Measurements from ENCODE around the gene LRFN2.

Gene LRFN2

GRCh38 chr6:40543146-40543545 is 44.0 kb downstream of the LRFN2 start:
- Histone ChIP-seq H3K27me3 (ENCODE audit: insufficient read depth, low read length) (no peaks in the 10 kb centered on the region), H3K9me3 (ENCODE audit: insufficient read depth, low read depth, low read length) (no peaks in the 10 kb centered on the region), H3K9ac (ENCODE audit: low read depth, low read length) (no peak overlapping the region), H3K4me1 (ENCODE audit: insufficient read depth, low read length) (peaks cover 23% of the 10 kb centered on the region), H3K4me3 (ENCODE audit: low read length) (no peak overlapping the region), H3K36me3 (ENCODE audit: insufficient read depth, low read length) (no peaks in the 10 kb centered on the region), H3K27ac (ENCODE audit: low read depth, low read length) (no peak overlapping the region)
- 82% methylated on average over 5 of the region's 5 CpGs for WGBS

DNA sequence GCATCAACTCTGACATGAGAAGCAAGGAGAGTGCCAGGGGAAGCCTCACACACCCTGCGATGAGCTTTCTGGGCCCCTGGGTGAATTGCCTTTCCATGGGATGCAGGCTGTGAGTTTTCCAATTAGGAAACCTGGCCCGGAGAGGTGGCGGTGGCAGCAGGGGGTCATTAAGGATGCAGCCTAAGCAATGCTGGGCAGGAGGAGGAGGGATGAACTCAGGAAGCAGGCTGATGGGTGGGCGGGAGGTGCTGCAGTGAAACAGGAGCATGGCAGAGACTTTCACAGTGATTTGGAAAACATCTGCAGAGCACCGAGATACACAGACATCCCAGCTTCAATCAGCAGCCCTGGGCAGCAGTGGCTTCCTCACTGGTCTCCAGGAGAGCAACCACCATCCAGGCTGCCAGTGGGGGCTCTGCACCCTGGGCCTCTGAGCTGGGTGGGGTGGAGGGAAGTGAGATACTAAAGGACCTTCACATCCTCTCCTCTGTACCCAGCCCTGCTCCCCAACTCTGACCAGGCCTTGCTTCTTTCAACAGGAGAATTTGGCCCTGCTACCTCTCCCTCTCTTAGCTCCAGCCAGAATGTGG is 44.9 kb downstream of the LRFN2 start:
- Histone ChIP-seq H3K4me1 (ENCODE audit: insufficient read depth, low read length) (peaks cover 27% of the 10 kb centered on the region), H3K9me3 (ENCODE audit: insufficient read depth, low read depth, low read length) (no peaks in the 10 kb centered on the region), H3K27me3 (ENCODE audit: insufficient read depth, low read length) (no peaks in the 10 kb centered on the region), H3K4me3 (ENCODE audit: low read length) (no peak overlapping the region), H3K27ac (ENCODE audit: low read depth, low read length) (no peak overlapping the region), H3K9ac (ENCODE audit: low read depth, low read length) (no peak overlapping the region), H3K36me3 (ENCODE audit: insufficient read depth, low read length) (no peaks in the 10 kb centered on the region)
- WGBS = 29% methylated on average over 5 of the region's 5 CpGs

DNA sequence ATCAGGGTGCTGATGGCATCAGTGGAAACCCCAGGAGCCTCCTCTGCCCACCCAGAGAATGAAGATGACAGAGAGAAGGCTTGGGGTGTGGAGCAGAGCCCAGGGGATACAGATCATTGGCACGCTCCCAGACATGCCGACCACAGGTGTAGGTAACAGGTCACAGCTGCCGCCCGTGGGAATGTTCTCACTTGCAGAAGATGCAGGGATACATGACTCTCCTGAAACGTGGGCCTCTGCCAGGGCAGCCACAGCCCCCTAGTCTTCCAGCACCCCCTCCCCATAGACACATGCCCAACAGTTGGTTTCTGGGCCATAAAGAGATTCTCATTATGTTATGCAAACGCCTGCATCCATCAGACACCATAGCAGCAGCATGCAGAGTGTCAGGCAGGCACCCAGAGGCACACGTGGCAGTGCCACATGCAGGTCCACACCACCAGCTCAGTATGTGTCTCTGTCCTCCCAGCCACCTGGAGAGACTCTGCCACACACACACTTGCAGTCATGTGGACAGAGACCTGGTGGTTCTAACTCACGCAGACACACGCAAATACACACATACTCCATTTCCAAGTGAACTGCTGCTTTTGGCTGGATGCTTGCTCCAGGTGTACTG is 45.5 kb downstream of the LRFN2 start:
- no peaks in the 10 kb centered on the region for H3K27me3 ChIP-seq (ENCODE audit: insufficient read depth, low read length)
- WGBS = 82% methylated on average over 9 of the region's 9 CpGs
- H3K9me3 ChIP-seq (ENCODE audit: insufficient read depth, low read depth, low read length) = no peaks in the 10 kb centered on the region

DNA sequence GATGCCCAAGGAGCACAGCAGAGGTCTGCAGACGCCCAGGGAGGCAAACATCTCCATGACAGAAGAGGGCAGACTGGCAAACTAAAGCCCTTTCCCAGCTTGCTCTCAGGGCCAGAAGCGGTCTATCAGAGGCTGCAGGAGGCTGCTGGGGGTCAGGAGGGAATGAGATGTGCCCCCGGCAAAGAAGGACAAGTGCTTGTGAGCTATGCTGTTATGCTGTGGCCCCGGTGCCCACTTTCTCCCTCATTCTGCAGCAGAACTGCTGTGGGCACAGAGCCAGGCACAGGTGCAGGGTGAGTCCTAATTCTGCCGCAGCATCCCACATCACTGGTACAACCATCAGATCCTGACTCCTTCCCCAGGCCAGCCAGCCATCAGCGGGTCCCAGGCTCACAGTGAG is 46.4 kb downstream of the LRFN2 start:
- no peaks in the 10 kb centered on the region for H3K27me3 ChIP-seq (ENCODE audit: insufficient read depth, low read length)

More for the DNA sequence above, 45.5 kb downstream of the LRFN2 start:
- Histone ChIP-seq H3K4me3 (ENCODE audit: low read length) (no peak overlapping the region), H3K36me3 (ENCODE audit: insufficient read depth, low read length) (no peaks in the 10 kb centered on the region), H3K9ac (ENCODE audit: low read depth, low read length) (no peak overlapping the region), H3K27ac (ENCODE audit: low read depth, low read length) (no peak overlapping the region), H3K4me1 (ENCODE audit: insufficient read depth, low read length) (peaks cover 27% of the 10 kb centered on the region)

GRCh38 chr6:40539853-40540252 is 47.3 kb downstream of the LRFN2 start:
- Histone ChIP-seq H3K9me3 (ENCODE audit: insufficient read depth, low read depth, low read length) (no peaks in the 10 kb centered on the region), H3K9ac (ENCODE audit: low read depth, low read length) (no peak overlapping the region), H3K27ac (ENCODE audit: low read depth, low read length) (no peak overlapping the region), H3K4me3 (ENCODE audit: low read length) (no peak overlapping the region), H3K27me3 (ENCODE audit: insufficient read depth, low read length) (no peaks in the 10 kb centered on the region), H3K36me3 (ENCODE audit: insufficient read depth, low read length) (no peaks in the 10 kb centered on the region), H3K4me1 (ENCODE audit: insufficient read depth, low read length) (peaks cover 15% of the 10 kb centered on the region)
- WGBS = 96% methylated on average over 7 of the region's 7 CpGs

More for the DNA sequence above, 46.4 kb downstream of the LRFN2 start:
- Histone ChIP-seq H3K9ac (ENCODE audit: low read depth, low read length) (no peak overlapping the region), H3K36me3 (ENCODE audit: insufficient read depth, low read length) (no peaks in the 10 kb centered on the region), H3K9me3 (ENCODE audit: insufficient read depth, low read depth, low read length) (no peaks in the 10 kb centered on the region), H3K4me1 (ENCODE audit: insufficient read depth, low read length) (peaks cover 21% of the 10 kb centered on the region), H3K4me3 (ENCODE audit: low read length) (no peak overlapping the region), H3K27ac (ENCODE audit: low read depth, low read length) (no peak overlapping the region)
- 90% methylated on average over 6 of the region's 6 CpGs for WGBS

GRCh38 chr6:40538556-40538955 is 48.6 kb downstream of the LRFN2 start:
- peaks cover 15% of the 10 kb centered on the region for H3K4me1 ChIP-seq (ENCODE audit: insufficient read depth, low read length)
- no peaks in the 10 kb centered on the region for H3K36me3 ChIP-seq (ENCODE audit: insufficient read depth, low read length)
- no peak overlapping the region for H3K4me3 ChIP-seq (ENCODE audit: low read length)
- no peak overlapping the region for H3K27ac ChIP-seq (ENCODE audit: low read depth, low read length)
- no peak overlapping the region for H3K9ac ChIP-seq (ENCODE audit: low read depth, low read length)
- no peaks in the 10 kb centered on the region for H3K27me3 ChIP-seq (ENCODE audit: insufficient read depth, low read length)
- 93% methylated on average over 9 of the region's 9 CpGs for WGBS
- H3K9me3 ChIP-seq (ENCODE audit: insufficient read depth, low read depth, low read length) = no peaks in the 10 kb centered on the region

GRCh38 chr6:40537446-40537845 is 49.7 kb downstream of the LRFN2 start:
- H3K4me1 ChIP-seq (ENCODE audit: insufficient read depth, low read length) = peaks cover 11% of the 10 kb centered on the region
- H3K4me3 ChIP-seq (ENCODE audit: low read length) = no peak overlapping the region
- no peaks in the 10 kb centered on the region for H3K27me3 ChIP-seq (ENCODE audit: insufficient read depth, low read length)
- H3K9ac ChIP-seq (ENCODE audit: low read depth, low read length) = no peak overlapping the region
- no peaks in the 10 kb centered on the region for H3K9me3 ChIP-seq (ENCODE audit: insufficient read depth, low read depth, low read length)
- H3K36me3 ChIP-seq (ENCODE audit: insufficient read depth, low read length) = no peaks in the 10 kb centered on the region
- no peak overlapping the region for H3K27ac ChIP-seq (ENCODE audit: low read depth, low read length)
- 94% methylated on average over 5 of the region's 5 CpGs for WGBS

DNA sequence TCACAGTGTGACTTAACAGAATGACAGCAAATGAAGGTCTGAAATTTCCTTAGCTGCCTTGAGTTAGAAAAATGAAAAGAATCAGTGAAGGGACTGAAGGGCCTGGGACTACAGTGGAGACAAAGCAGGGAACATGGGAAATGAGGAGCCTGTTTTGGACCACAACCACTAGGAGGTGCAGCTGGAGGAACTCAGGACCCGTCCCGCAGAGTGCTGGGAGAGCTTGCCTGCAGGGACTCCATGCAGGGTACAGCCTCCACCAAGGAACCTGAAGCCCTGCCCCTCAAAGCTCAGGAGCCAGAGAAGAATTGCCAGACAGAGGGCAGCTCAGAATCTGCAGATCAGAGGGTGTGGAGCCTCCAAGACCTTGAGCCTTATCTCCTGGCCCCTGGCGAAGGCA is 50.7 kb downstream of the LRFN2 start:
- no peaks in the 10 kb centered on the region for H3K36me3 ChIP-seq (ENCODE audit: insufficient read depth, low read length)
- no peaks in the 10 kb centered on the region for H3K9me3 ChIP-seq (ENCODE audit: insufficient read depth, low read depth, low read length)
- H3K27ac ChIP-seq (ENCODE audit: low read depth, low read length) = no peak overlapping the region
- WGBS = 45% methylated on average over 3 of the region's 3 CpGs
- no peaks in the 10 kb centered on the region for H3K27me3 ChIP-seq (ENCODE audit: insufficient read depth, low read length)
- H3K4me3 ChIP-seq (ENCODE audit: low read length) = no peak overlapping the region
- peaks cover 4% of the 10 kb centered on the region; the same call in 1 of the 2 replicates for H3K4me1 ChIP-seq (ENCODE audit: insufficient read depth, low read length)
- H3K9ac ChIP-seq (ENCODE audit: low read depth, low read length) = no peak overlapping the region

GRCh38 chr6:40535819-40536380 is 51.3 kb downstream of the LRFN2 start:
- Histone ChIP-seq H3K27ac (ENCODE audit: low read depth, low read length) (no peak overlapping the region), H3K27me3 (ENCODE audit: insufficient read depth, low read length) (no peaks in the 10 kb centered on the region), H3K9me3 (ENCODE audit: insufficient read depth, low read depth, low read length) (no peaks in the 10 kb centered on the region), H3K9ac (ENCODE audit: low read depth, low read length) (no peak overlapping the region), H3K4me3 (ENCODE audit: low read length) (no peak overlapping the region), H3K4me1 (ENCODE audit: insufficient read depth, low read length) (peaks cover 4% of the 10 kb centered on the region; the same call in 1 of the 2 replicates), H3K36me3 (ENCODE audit: insufficient read depth, low read length) (no peaks in the 10 kb centered on the region)
- 94% methylated on average over 7 of the region's 7 CpGs for WGBS

DNA sequence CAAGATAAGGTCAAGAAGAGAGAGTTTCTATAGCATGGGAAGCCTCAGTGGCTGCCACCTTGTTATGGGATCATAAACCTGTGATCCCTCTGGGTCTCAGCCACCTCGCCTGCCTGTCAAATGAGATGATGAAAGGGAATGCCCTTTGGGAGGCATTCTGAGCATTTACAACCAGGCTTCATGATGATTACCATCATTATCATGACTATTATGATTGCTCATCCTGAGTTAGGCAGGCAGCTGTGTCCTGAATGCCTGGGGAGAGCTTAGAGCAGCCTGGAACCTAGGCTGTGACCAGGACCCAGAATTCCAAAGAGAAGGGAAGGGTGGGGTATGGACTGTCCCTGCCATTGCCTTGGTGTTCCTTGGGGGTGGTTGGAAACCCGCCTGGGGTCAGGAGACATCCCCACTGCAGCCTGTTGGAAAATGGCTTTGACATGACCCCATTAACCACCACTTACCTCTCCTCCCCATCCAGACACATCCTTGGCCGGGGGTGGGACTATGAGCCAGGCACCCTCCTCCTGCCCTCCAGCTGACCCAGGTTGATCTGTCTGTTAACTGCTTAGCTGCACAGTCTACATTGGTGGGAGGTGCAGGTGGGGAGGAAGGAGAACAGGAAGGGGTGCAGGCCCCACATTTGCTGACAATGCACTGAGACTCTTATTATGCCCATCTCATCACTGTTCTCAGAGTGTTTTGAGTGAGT is 51.9 kb downstream of the LRFN2 start:
- 79% methylated on average over 3 of the region's 3 CpGs for WGBS
- H3K27ac ChIP-seq (ENCODE audit: low read depth, low read length) = no peak overlapping the region
- no peak overlapping the region for H3K9ac ChIP-seq (ENCODE audit: low read depth, low read length)

GRCh38 chr6:40532349-40533000 is 54.7 kb downstream of the LRFN2 start:
- Histone ChIP-seq H3K36me3 (ENCODE audit: insufficient read depth, low read length) (no peaks in the 10 kb centered on the region), H3K4me1 (ENCODE audit: insufficient read depth, low read length) (no peaks in the 10 kb centered on the region), H3K9ac (ENCODE audit: low read depth, low read length) (no peak overlapping the region), H3K9me3 (ENCODE audit: insufficient read depth, low read depth, low read length) (no peaks in the 10 kb centered on the region), H3K4me3 (ENCODE audit: low read length) (no peak overlapping the region), H3K27ac (ENCODE audit: low read depth, low read length) (no peak overlapping the region), H3K27me3 (ENCODE audit: insufficient read depth, low read length) (no peaks in the 10 kb centered on the region)
- WGBS = 96% methylated on average over 7 of the region's 7 CpGs

More for the DNA sequence above, 51.9 kb downstream of the LRFN2 start:
- Histone ChIP-seq H3K4me3 (ENCODE audit: low read length) (no peak overlapping the region), H3K36me3 (ENCODE audit: insufficient read depth, low read length) (no peaks in the 10 kb centered on the region), H3K27me3 (ENCODE audit: insufficient read depth, low read length) (no peaks in the 10 kb centered on the region), H3K9me3 (ENCODE audit: insufficient read depth, low read depth, low read length) (no peaks in the 10 kb centered on the region), H3K4me1 (ENCODE audit: insufficient read depth, low read length) (peaks cover 4% of the 10 kb centered on the region; the same call in 1 of the 2 replicates)
